DLD1 (cell line): ENCODE measurements around the gene PLEKHA5.
"Not testable (repeated sequence)": the region's sequence is repeated elsewhere in the genome, so short reads cannot be mapped to it uniquely, and the experiment has no call there.

Experiments used
- in situ Hi-C: cut with HindIII; loops from 2 replicates; pipeline ENCODE4 v1.10.0; 2017; ENCODE audit warnings: low sequenced_read_pairs

The PLEKHA5 gene

DNA sequence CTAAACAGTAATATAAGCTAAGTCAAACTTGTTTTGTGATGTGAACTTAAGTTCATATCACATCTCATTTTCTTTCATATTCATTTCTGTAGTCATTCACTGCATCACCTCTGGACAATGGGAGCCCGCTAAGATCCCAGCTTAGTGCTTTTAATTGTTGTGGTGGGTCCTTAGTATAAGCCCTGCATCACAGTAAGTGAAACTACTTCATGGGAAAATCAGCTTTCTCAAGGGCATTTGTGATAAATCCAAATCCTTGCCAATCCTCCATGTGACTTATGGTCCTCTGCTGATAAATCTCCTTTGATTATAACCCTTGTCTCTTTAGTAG is 98.3 kb downstream of the PLEKHA5 start:
- in situ Hi-C loops = no loop called here

DNA sequence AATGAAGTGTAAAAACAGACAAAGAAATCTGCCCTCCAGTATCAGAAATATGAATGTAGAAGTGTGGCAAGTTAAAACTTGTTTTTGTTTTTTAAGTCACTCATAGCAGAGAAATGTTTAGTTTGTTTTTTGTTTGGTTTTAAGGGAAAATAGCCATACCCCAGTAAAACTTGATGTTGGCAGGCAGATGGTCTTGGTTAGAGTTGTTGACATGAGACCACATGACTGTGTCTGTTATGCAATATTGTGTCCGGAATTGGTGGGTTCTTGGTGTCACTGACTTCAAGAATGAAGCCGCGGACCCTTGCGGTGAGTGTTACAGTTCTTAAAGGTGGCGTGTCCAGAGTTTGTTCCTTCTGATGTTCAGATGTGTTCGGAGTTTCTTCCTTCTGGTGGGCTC is 99.5 kb downstream of the PLEKHA5 start:
- in situ Hi-C loops = not testable (repeated sequence)

DNA sequence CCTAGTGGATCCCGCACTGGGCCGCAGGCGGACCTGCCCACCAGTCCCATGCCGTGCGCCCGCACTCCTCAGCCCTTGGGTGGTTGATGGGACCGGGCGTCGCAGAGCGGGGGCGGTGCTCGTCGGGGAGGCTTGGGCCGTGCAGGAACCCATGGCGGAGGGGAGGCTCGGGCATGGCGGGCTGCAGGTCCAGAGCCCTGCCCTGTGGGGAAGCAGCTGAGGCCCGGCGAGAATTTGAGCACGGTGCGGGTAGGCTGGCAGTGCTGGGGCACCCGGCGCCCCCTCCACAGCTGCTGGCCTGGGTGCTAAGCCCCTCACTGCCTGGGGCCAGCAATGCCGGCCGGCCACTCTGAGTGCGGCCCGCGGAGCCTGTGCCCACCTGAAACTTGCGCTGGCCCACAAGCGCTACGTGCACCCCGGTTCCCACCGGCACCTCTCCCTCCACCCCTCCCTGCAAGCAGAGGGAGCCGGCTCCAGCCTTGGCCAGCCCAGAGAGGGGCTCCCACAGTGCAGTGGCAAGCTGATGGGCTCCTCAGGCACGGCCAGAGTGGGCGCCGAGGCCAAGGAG is 100.8 kb downstream of the PLEKHA5 start:
- in situ Hi-C loops = no loop called here

DNA sequence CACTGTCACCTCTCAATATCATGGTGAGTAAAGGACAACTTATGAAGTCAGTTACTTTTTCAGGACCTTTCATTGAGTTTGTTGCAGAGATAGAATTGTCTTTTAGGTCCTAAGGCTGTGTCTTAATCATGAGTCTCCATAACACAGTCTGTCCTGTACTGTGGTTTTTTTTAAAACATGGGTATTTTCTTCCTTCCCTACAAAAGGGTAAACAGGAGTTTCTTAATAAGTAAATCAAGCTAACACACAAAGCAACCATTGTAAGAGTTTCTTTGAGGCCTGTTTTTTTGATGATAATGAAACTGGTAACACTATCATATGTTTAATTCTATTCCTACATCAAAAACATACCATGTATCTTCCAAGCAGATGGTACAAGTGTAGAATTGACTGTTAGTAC is 101.4 kb downstream of the PLEKHA5 start:
- in situ Hi-C loops = no loop called here

DNA sequence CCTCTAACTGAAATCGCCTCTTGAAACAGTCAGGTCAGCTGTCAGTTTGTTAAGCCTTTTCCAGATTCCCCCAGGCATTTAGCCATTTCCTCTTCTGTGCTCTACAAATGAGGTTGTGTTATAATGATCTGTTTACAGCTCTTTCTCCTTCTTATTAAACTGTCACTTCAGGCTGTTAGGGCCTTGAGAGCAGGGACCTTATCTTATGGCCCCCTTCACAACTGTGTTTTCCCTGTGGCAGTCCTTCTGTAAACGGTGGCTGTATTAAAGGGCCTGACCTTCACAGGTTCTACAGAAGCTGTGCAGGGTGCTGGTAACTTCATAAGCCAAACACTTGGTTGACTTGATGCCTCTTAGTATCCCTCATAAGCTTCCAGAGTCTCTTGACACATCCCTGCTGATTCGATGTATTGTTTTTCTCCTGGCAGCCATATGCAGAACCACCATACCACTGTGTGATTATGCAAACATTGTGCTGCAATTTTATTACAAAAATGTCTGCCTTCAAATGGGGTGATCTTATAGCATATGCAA is 104.7 kb downstream of the PLEKHA5 start:
- in situ Hi-C loops = no loop called here

DNA sequence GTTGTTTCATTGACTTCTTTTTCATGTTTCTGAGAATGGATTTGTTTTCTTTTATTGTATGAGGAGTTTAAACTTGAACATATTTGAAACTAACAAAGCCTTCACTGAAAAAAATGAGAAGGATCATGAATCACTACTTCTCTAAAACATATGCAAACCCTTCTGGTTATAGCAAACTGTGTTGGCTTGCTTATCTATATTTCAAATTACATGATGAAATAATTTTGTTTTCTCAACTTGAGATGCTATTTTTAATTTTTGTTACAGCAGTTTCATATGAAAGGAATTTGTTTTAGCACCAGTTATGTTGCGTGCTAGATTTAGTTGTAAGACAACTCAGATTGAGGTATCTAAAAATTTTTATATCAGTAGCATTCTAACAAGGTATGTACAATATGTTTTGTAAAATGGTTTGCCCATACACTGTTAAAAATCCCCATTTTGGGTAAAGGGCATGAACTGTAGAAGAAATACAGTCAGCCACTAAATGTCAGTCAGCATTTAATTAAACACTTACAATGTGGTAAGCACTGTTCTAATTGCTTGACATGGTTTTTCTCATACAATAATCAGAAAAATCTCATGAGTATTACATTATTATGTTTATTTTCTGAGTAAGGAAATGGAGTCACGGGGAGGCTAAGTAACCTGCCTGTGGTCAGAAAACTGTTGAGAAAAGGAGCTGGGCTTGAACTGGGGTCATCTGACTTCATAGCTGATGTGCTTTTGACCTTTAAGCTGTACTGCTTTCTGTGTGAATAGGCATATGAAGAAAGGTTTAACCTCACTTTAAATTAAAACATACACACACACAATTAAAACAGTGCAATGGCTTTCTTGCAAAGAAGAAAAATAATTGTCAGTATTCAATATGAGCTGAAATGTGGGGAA is 105.7 kb downstream of the PLEKHA5 start:
- in situ Hi-C loops = no loop called here

DNA sequence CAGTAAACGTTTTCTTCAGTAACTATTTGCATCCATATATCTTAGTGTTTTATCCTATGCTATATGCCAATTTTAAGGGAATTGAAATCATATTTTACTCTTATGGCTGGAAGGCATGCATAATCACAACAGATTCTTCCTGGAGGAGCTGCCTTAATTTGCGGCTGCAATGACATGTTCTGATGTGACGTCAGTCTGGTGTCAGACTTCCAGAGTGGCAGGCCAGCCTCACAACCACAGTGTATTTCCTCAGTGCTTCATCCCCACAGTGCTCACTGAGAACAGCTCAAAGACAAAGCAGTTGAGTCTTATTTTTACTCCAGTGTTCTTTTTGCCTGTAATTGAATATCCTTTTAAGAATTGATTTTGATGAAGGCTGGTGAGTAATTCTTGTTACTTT is 107.1 kb downstream of the PLEKHA5 start:
- in situ Hi-C loops = no loop called here

DNA sequence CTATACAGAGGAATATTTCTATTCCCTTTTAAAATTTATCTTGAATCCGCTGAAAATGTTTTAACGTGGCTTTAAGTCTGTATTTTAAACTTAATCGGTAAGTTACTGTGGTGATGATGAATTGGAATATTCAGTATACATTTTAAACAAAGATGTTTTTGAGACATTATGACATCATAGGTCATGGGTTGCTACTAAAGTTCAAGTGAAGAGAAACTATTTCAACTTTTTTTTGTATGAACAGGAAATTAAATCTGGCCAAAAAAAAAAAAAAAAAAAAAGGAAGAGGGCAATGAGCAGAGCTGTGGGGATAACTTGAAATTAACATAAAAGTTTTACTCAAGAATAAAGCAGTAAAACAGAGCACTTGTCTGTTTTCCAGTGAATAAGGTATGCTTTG is 109.0 kb downstream of the PLEKHA5 start:
- in situ Hi-C loops = no loop called here

DNA sequence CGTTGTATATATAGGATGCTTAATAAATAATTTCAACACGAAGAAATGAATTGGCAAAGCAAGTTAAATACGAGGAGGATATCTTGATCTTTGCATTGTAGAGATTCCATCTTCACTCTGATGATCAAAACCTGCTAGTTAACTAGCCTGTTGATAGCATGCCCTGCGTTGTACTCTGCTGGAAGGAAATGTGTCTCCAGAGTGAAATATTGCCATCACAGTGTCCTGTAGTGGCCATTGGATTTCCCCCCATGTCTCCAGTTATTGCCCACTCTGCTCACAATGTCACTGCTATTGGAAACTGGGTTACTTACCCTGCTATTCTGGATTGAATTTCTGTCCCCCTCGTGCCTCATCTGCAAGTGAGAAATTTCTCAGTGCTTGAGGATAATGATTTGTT is 109.6 kb downstream of the PLEKHA5 start:
- in situ Hi-C loops = no loop called here

DNA sequence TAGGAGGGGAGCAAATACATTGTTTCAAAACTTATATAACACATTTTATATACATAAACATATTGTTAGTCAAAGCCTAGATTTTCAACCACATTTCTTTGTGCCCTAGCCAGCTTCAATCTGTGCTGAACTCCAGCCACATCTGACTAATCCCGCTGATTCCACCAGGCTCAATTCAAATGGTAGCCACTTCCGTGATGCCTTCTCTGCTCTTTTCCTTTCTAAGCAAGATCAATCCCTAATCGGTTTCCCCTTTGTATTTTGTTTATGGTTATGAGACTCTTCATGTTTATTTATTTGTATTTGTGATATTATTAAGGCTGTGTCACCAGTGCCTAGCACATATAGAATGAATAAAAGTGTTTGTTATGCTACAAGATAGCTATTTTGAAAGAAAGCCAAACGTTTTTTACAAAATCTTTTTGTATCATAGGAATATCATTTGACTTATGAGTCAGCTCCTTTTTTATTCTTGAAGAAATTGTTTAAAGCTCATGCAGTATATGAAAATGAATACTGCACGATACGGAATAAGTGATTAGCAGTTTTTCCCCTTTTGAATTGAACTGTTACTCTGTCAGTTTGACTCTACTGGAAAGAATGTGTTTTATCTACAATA is 110.2 kb downstream of the PLEKHA5 start:
- in situ Hi-C loops = no loop called here

DNA sequence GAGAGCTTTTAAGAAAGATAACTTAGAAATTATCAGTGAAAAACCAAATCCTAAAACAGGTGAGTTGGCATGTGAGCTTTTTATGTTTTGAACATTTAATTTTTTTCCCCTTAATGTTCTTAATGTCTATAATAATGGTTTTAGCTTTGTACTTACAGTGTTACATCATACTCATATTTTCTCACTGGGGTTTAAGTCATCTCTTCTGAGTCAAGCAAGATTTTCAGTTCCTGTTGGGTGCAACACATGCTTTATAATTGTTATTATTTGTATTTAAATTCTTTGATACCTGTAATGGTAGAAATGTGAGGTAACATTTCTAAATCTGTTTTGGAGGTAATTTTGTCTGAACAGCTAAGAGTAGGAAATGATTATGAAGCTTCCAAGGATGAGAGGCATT is 113.0 kb downstream of the PLEKHA5 start:
- in situ Hi-C loops = no loop called here

DNA sequence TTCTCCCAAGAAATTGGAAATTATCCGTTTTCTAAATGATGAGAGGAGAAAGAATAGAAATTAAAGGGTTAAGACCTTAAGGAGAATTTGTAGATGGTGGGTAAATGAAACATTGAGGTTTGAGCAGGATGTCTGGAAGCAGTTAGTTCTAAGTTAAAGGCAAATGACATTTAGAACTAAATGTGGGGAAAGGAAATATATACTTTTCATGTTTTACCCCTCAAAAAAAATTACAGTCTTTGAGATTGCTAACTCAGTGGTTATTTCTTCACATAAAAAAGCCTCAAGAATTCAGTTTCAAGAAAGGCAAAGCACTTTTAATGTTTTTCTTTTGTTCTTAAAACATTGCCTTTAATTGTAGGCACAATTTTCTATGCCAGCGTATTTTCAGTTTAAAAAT is 114.0 kb downstream of the PLEKHA5 start:
- in situ Hi-C loops = no loop called here

DNA sequence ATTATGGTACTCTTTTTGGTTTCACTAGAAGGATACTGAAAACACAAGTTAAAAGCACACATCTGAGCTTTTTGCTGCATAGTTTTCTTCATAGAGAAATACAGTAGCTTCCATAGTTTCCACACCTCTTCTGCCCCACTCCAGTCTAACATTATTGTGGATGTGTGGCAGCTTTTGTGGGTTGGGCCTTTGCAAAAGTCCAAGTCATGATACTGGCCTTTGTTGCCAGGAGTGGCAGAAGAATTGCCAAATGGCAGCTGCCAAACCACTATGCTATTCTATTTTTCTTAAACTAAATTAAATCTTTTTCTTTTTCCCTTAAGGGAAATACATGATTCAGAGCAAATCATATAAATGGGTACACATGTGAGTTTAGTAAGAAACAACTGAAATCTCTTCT is 114.8 kb downstream of the PLEKHA5 start:
- in situ Hi-C loops = no loop called here

DNA sequence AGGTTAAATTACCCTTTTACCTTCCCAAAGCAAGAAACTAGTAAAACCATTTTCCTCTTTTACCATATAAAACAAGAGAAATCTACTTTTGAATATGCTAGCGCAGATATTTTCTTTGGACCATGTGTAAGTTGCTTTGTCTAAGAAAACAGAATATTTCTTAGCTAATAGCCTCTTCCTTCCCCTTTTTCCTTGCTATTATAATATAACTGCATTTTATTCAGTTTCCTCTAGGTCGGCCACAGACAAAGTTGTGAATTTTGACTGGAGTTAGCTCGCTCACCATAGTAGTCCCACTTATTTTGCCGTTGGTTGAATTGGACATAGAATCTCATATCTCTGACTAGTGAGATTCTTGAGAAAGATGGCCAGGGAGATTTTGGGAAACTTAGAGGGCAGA is 115.6 kb downstream of the PLEKHA5 start:
- in situ Hi-C loops = no loop called here

DNA sequence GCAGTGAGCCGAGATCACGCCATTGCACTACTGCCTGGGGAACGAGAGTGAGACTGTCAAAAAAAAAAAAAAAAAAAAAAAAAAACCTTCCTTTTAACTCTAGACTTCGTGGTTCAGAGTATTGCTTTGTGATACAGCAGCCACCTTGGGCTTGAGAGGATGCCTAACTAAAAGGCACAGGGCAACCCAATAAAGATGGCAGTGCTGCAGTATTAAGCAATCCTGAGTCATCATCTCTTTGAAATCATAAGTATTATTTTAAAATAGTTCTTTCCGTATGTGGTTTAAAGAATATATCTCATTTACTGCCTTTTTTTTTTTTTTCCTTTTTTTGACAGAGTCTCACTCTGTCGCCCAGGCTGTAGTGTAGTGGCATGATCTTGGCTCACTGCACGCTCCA is 116.1 kb downstream of the PLEKHA5 start:
- in situ Hi-C loops = no loop called here

DNA sequence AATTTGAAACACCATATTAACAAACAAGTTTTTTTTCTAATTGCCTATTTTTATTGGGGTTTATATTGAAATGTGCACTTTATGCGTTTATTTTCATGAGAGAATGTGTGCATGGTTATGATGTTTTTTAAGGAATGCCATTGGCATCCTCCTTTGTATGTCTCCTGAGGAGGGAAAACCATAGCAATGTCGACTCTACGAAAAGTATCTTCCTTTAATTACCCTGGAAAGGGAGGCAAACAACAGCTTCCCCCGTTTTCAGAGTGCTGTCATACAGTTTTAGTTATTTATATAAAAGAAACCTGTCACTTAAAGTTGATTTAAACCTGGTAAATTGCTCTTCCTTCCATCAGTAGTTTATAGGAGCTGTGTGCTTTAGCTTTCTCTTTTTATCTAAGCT is 117.4 kb downstream of the PLEKHA5 start:
- in situ Hi-C loops = no loop called here

DNA sequence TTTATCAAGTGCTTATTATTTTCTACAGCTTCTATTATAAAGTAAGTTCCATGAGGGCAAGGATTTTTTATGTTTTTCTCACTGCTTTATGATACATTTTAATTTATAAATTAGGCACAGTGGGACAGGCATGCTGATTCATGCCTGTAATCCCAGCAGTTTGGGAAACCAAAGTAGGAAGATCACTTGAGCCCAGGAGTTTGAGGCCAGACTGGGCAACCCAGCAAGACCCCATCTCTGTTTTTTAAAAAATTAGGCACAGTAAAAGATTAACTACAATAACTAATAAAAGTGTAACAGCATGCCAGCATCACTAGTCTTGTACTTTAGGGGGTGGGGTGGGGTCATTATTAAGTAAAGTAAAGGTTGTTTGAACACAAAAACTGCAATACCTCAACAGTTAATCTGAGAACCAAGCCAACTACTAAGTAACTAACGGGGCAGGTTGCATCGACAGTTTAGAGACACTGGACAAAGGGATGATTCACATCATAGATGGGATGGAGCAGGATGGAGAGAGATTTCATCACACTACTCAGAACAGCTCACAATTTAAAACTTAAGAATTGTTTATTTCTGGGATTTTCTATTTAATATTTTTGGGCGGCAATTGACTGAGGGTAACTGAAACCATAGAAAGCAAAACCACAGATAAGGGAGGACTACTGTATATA is 119.5 kb downstream of the PLEKHA5 start:
- in situ Hi-C loops = no loop called here

DNA sequence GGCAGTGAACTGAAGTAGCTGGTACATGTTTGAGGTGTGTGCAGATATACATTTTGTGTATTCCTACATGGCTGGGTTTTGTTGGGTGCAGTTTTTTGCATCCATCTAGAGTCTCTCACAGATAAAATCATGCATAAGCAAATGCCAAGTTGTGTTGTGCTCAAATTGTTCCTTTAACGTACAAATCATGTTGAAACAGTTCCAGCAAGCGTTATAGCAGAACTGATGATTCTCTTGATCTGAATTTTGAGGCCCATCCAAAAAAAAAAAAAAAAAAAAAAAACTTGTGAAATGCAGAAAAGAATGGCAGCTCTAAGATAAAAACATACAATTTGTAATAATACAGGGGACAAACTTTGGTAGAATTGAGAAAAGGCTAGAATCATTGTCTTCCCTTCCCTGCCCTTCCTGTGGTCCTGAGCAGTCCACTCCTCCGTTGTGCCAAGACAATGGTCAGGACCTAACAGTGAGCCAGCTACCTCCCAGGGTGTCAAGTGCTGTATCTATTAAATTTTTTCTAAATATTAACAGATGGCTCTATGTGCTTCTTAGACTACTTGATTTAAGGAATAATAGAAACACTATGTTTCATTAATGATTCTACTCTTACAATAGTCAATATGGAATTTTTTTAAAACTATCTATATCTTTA is 122.1 kb downstream of the PLEKHA5 start:
- in situ Hi-C loops = no loop called here

DNA sequence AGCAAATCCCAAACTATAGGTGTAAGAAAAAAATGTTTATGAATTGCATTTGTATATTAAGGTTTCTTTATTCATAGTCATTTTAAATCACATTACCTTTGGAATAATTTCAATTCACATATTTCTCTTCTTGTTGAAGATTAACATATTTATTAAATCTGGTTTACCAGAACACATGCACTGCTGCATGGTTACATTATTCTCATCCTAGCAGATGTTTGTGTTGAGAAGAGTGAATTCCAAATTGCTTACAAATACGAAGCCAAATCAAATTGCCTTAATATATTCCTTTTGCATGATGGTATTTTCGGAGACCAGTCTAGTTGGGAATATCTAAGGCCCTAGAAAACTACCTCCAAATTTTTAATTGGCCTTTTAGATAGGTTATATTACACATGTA is 130.6 kb downstream of the PLEKHA5 start:
- in situ Hi-C loops = no loop called here

DNA sequence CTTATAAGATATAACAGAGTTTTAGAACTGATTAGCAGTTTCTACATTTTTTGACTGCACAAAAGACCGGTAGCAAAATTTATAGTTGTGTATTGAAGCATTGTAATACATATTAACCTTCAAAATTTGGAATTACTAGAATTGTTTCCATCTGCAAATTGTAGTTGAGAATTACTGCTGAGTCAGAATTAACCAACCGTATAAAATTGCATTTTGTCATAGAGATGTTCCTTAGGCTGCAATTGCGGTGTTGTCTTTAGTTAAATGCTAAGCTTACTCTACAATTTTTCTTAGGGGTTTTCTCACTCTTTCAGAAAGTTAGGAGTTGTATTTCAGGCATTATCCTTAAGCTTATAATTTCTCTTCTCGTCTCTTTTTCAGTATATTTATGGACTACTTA is 132.2 kb downstream of the PLEKHA5 start:
- in situ Hi-C loops = no loop called here

DNA sequence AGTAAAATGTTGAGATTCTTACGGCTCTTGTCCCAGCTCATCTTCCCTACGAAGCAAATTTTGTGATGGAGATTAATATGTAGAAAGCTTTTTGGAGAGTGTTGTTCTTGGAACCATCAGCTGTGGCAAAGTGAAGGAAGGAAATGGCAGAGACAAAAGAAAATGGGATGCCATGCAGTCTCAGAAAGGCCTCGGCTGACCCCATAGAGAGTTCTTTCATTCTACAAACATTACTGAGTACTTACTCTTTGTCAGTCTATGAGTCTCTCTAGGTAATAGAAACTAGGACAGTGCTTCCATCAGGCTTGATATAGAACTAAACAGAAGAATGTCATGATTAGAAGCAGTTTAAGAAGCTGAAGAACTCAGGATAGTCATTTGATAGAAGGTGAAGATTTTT is 134.1 kb downstream of the PLEKHA5 start:
- in situ Hi-C loops = no loop called here
